ENCODE results near the gene LARP4B.

GRCh38 chr10:816091-816477, 115.4 kb downstream of the LARP4B start:
- TF ChIP-seq EZH2 (IDR thresholded peaks at IDR 0.05) = no peak
- TF ChIP-seq POLR2AphosphoS5 (IDR thresholded peaks at IDR 0.05; ENCODE audit: borderline replicate concordance, low read depth, low read length) = no peak
- no peak for TF ChIP-seq FOXP2 (optimal IDR thresholded peaks at IDR 0.05; ENCODE audit: control extremely low read depth, extremely low read length, insufficient read depth)
